Spleen (tissue), 11 donors: ENCODE data around the gene PNMA8A. TPM values are rescaled to one million over a fixed set of nuclear protein-coding genes. Genes with fewer than 3 reads are reported as not detected.
A peak's percentile ranks its signal among the peaks of the same experiment; 100 is the strongest.

Source experiments
- DNase-seq: peaks from one replicate; pipeline ENCODE4 v3.0.0-alpha.2; 2020
- H3K27ac ChIP-seq, 8 donors: fragments of 200-600 bp; sonication (generic) in 7 of 8; 1 replicate in 4 of 8; 2 replicates in 4 of 8; pipeline versions ENCODE4 v1.5.0 to v1.8.0; 2016 to 2021; ENCODE audit warnings: inconsistent platforms in 4 of 8, mild to moderate bottlenecking in 4 of 8, moderate library complexity in 1 of 8
- H3K27me3 ChIP-seq, 7 donors: fragments of 200-600 bp; sonication (generic) in 6 of 7; replicated peaks in 1 of 7; 1 replicate in 4 of 7; 2 replicates in 3 of 7; pipeline versions ENCODE4 v1.5.0 to v1.8.0; 2016 to 2021; ENCODE audit warnings: inconsistent platforms in 3 of 7, mild to moderate bottlenecking in 1 of 7
- H3K36me3 ChIP-seq, 6 donors: fragments of 200-600 bp; sonication (generic) in 5 of 6; 1 replicate in 4 of 6; 2 replicates in 2 of 6; pipeline versions ENCODE4 v1.5.0 to v1.8.0; 2016 to 2021; ENCODE audit warnings: inconsistent platforms in 2 of 6
- H3K4me1 ChIP-seq, 6 donors: fragments of 200-600 bp; sonication (generic) in 5 of 6; 1 replicate in 3 of 6; 2 replicates in 3 of 6; pipeline versions ENCODE4 v1.5.0 to v1.8.0; 2016 to 2021; ENCODE audit warnings: inconsistent platforms in 3 of 6
- H3K4me3 ChIP-seq, 8 donors: fragments of 200-600 bp; sonication (generic) in 7 of 8; 1 replicate in 4 of 8; 2 replicates in 4 of 8; pipeline versions ENCODE4 v1.5.0 to v1.8.0; 2016 to 2021; ENCODE audit warnings: inconsistent platforms in 4 of 8, mild to moderate bottlenecking in 4 of 8, moderate library complexity in 2 of 8
- H3K9me3 ChIP-seq, 8 donors: fragments of 200-600 bp; sonication (generic) in 7 of 8; 1 replicate in 4 of 8; 2 replicates in 4 of 8; pipeline versions ENCODE4 v1.5.0 to v1.8.0; 2016 to 2021; ENCODE audit warnings: inconsistent platforms in 4 of 8
- POLR2A ChIP-seq, 3 donors: fragments of 450-650 bp; IDR thresholded peaks; one replicate each; pipeline ENCODE4 v1.5.1; 2017; ENCODE audit warnings: antibody characterized with exemption in 3 of 3, mild to moderate bottlenecking in 1 of 3
- POLR2AphosphoS5 ChIP-seq, 3 donors: sonication (generic); formaldehyde crosslinking; IDR thresholded peaks; one replicate each; pipeline ENCODE4 v1.5.1; 2017; ENCODE audit warnings: antibody characterized with exemption in 3 of 3
- WGBS, 5 donors: extraction: QIAGEN DNeasy Blood & Tissue Kit in 3 of 5; methylation state at CpG; one replicate each; pipeline versions ENCODE4 v1.1.5 to v1.1.7; 2013 to 2018; 5-methylcytosine and 5-hydroxymethylcytosine counted together
- intact Hi-C: fragments of 100-400 bp; cut with DNase I; formaldehyde crosslinking; loops from one replicate; pipeline ENCODE4 v1.15.0; 2023; ENCODE audit warnings: low total_unique reads
- polyA plus RNA-seq, 3 donors: library from polyadenylated mRNA; stranded (reverse); fragments of 200-250 nt; gene quantifications; one replicate each; pipeline ENCODE4 v1.2.1, GENCODE V29; 2013
- total RNA-seq, 7 donors: library from RNA; depleted of rRNA in 3 of 7; stranded (reverse); fragments of >200 nt in 3 of 7; fragmentation: NEBNext Ultra II Directional in 4 of 7; extraction: Animal tissue kit (Norgen Biotek cat#: 25700) in 4 of 7; gene quantifications; one replicate each; pipeline versions ENCODE4 v1.1.0 to v1.2.1, GENCODE V29; 2016 to 2021
- TF ChIP-seq, protein P1 (sequence below), 11 experiments: fragments of 200-600 bp in 7 of 11; fragments of 450-650 bp in 4 of 11; sonication (generic) in 4 of 11; IDR thresholded peaks in 8 of 11; conservative IDR thresholded peaks in 3 of 11; 1 replicate in 7 of 11; 2 replicates in 4 of 11; pipeline versions ENCODE4 v1.4.0 to v1.8.0; 2016 to 2021; ENCODE audit warnings: antibody characterized with exemption in 11 of 11, inconsistent platforms in 4 of 11, mild to moderate bottlenecking in 1 of 11
- donor health status: healthy with polysubstance abuse.
- donor health status: DM: no; HTN: no; CAD: no; lungs with moderate emphysema.
- donor health status: DM: no; HTN: no; CAD: no.
- donor health status: Bipolar disorder and iron deficiency.
- donor health status: healthy.
- donor health status: DM: no; HTN: no; CAD: no.
- donor health status: DM: yes; HTN: yes; CAD: no.

The PNMA8A gene
- total and polyA plus RNA-seq, 10 donors: 0.13 to 2.7 (median 1.2) TPM

DNA sequence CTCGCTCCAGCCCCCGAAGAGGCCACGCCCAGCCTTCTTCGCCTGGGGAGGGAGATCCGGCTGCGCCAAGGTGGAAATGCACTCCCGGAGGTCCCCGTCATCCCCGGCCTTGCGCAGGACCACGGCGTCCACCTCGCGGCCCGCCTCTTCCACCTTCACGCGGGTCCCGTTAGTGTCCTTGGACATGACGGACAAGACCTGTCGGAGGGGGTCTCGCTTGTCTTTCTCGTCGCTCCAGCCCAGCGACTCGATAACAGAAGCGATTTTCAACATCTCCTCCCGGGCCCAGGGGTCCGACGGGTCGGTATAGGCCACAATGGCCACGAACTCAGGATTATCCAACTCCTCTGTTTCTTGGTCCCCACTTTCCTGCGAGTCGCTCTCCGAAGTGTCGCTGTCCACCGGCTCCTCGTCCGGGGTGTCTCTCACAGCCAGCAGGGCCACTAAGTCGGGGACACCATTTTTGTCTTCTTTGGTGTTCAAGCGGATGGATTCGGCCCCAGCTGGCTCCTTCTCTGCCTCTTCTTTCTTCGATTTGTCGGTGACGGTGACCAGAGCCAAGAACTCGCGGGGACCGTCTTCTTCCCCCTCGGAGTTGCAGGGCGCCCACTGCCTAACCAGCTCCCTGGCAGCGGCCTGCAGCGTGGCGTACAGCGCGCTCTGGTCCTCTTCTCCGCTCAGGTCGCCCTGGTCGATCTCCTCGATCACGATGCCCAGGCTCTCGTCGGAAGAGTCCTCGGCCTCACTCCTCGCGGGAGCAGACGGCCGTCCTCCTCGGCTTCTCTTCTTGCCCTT, 23.0 kb upstream of the PNMA8A start:
- DNase-seq: no peak
- WGBS, 5 donors: 28 to 61% (median 34%) methylated on average over 62 to 67 of the region's 67 CpGs
- Histone ChIP-seq H3K27ac (no peak overlapping the region), H3K36me3 (no peaks in the 10 kb centered on the region), H3K9me3 (no peaks in the 10 kb centered on the region), H3K4me1 (peaks cover 27 to 65% (median 51%) of the 10 kb centered on the region in 6 donors), H3K27me3 (peaks cover 0 to 74% (median 45%) of the 10 kb centered on the region in 7 donors), H3K4me3 (peak overlapping the region in 7 of 8 donors; percentile 37 to 67 (median 44))
- intact Hi-C loops: no loop called here
- TF ChIP-seq, protein P1, sequence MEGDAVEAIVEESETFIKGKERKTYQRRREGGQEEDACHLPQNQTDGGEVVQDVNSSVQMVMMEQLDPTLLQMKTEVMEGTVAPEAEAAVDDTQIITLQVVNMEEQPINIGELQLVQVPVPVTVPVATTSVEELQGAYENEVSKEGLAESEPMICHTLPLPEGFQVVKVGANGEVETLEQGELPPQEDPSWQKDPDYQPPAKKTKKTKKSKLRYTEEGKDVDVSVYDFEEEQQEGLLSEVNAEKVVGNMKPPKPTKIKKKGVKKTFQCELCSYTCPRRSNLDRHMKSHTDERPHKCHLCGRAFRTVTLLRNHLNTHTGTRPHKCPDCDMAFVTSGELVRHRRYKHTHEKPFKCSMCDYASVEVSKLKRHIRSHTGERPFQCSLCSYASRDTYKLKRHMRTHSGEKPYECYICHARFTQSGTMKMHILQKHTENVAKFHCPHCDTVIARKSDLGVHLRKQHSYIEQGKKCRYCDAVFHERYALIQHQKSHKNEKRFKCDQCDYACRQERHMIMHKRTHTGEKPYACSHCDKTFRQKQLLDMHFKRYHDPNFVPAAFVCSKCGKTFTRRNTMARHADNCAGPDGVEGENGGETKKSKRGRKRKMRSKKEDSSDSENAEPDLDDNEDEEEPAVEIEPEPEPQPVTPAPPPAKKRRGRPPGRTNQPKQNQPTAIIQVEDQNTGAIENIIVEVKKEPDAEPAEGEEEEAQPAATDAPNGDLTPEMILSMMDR (IDR thresholded peaks at IDR 0.05 in 8 of 11, conservative IDR thresholded peaks at IDR 0.05 in 3 of 11): no peak
- TF ChIP-seq POLR2A (IDR thresholded peaks at IDR 0.05) (no peak), POLR2AphosphoS5 (IDR thresholded peaks at IDR 0.05) (no peak)

DNA sequence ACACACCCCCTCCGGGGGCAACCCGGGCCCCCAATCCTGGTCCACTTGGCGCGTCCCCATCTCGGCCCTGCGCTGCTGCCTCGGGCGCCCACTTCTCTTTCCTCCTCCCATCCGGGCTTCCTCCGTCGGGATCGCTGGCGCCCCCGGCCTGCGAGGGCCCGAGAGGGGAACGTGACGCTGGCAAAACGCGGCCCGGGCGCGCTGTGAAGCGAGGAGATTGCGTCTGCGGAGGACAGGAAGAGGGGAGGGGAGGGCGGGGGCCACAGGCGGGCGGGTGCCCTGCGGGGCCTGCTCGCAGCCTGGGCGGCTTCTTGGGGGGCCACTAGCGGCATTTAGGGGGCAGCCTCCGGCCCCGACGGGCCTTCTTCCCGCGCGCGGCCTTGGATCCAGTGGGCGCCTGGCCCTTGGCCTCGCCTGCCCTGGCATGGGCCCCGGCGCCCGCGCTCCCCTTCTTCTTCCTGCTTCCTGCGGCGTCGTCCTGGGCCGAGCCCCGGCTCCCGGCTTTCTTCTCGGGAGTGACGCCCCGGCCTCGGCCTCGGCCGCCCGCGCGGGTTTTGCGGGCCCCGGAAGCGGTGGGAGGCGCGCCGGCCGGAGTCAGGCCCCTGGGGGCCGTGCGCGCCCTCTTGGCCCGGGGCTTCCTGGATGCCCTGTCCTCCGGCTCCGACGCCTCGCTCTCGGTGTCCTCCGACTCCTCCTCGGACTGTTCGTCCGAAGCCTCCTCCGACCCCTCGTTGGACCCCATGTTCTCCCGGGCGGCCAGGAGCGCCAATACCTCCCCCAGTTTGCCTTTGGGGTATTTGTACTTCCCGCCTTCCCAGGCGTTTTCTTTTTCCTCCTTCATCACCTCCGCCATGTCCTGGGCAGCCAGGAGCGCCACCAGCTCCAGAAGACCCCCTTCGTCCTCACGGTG, 22.1 kb upstream of the PNMA8A start:
- no peaks in the 10 kb centered on the region for H3K36me3 ChIP-seq
- TF ChIP-seq, protein P1 (IDR thresholded peaks at IDR 0.05 in 8 of 11, conservative IDR thresholded peaks at IDR 0.05 in 3 of 11): no peak
- TF ChIP-seq POLR2A (IDR thresholded peaks at IDR 0.05) (no peak), POLR2AphosphoS5 (IDR thresholded peaks at IDR 0.05) (peak in 2 of 3 donors; percentile 50 to 51)
- peak overlapping the region; percentile 19 to 67 (median 43) for H3K4me3 ChIP-seq
- peak; percentile 80 for DNase-seq
- intact Hi-C loops: no loop called here
- 2 to 16% (median 6%) methylated on average over 16 to 92 of the region's 92 CpGs for WGBS, 5 donors
- peaks cover 28 to 74% (median 56%) of the 10 kb centered on the region in 6 donors for H3K4me1 ChIP-seq
- no peaks in the 10 kb centered on the region for H3K9me3 ChIP-seq
- H3K27me3 ChIP-seq: peaks cover 0 to 82% (median 54%) of the 10 kb centered on the region in 7 donors
- H3K27ac ChIP-seq: peak overlapping the region; percentile 44 to 71 (median 62)

DNA sequence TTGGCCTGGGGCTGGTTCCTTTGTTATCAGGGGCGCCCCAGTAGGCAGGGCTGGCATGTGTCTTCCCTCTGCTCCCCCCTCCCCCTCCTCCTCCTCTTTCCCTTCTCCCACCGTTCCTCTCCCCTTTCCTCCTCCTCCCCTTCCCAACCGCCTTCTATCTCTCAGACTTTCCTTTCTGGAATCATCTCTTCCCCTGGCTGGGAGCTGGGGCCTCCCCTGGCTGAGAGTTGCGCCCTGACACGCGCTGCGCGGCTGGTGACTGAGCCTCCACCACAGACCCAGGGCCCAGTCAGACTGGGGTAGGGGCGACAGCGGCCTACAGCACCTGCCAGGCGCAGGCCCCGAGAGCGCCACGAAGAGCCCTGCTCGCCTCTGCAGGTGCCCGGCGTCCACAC, 21.5 kb upstream of the PNMA8A start:
- peaks cover 28 to 80% (median 61%) of the 10 kb centered on the region in 6 donors for H3K4me1 ChIP-seq
- 8 to 25% (median 12%) methylated on average over 10 to 17 of the region's 17 CpGs for WGBS, 5 donors

More for the DNA sequence above, 21.5 kb upstream of the PNMA8A start:
- H3K9me3 ChIP-seq: no peaks in the 10 kb centered on the region
- H3K36me3 ChIP-seq: no peaks in the 10 kb centered on the region
- TF ChIP-seq POLR2AphosphoS5 (IDR thresholded peaks at IDR 0.05): no peak
- no peak for TF ChIP-seq POLR2A (IDR thresholded peaks at IDR 0.05)
- TF ChIP-seq, protein P1 (IDR thresholded peaks at IDR 0.05 in 8 of 11, conservative IDR thresholded peaks at IDR 0.05 in 3 of 11): no peak
- H3K27ac ChIP-seq: peak overlapping the region in 5 of 8 donors; percentile 60 to 71 (median 64)
- H3K27me3 ChIP-seq: peaks cover 0 to 89% (median 59%) of the 10 kb centered on the region in 7 donors
- H3K4me3 ChIP-seq: peak overlapping the region; percentile 19 to 67 (median 43)
- no peak for DNase-seq
- intact Hi-C loops: no loop called here
